ENCODE data around the gene FGF13.

The FGF13 gene

DNA sequence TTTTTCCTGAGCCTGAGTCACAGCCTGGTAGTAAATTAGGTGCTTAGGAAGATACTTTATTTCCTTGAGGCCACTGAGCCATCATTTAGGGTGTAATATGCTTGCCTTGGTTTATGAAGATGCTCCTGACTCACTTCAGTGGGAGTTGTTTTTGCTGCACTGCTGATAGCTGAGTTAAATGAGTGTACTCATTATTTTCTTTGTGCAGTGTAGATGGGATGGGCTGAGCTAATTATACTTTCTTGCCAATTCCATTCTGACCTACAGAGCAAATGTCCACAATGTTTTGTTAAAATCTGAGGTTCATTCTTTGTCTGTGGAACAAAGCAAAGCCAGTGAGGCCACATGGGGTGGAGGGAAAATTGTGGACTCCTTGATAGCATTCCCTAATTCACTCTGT, 60.0 kb downstream of the FGF13 start:
- DNase-seq, result no peak

DNA sequence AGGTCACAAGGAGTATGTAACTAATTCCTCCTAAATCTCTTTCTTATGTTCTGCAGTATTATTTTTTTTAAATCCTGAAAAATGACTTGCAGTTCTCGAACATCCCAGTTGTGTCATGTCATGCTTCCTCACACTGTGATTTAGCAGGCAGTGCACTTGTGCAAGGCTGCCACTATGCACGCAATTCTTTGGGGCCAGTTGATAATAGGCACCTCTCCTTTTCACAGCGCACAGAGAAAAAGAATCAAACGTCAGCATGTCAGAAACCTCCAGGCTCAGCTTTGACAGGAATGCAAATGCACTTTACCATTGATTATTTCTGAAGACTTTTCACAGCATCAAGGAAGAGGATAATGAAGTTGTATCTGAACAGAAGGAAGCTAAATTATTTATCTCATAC, 62.9 kb downstream of the FGF13 start:
- DNase-seq, result no peak

DNA sequence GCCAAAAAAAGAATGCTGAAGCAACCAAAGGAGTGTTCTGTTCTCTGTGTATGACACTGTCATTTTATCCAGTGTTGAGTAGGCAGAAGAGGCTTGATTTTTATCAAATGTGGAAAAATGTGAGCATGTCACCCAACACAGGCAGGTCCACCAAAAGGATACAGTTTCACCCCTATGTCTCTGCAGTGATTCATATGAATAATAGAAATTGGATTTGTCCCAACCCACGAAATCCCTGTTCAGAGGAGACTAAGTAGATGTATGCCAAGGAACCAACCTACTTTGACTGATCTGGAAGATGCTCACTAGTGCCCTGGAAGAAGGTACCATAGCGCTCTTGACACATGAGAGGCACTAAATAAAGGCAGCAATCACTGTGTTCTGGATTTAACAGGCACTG, 72.5 kb downstream of the FGF13 start:
- no peak for DNase-seq

All from HCEC 1CT (cell line).